B cell (primary cell): ENCODE measurements around the gene COL16A1. TPM values are rescaled to one million over a fixed set of nuclear protein-coding genes. Genes with fewer than 3 reads are reported as not detected.

ENCODE experiments used
- ATAC-seq: fragments of 200-7000 bp; cut with Tn5 transposase; one replicate; pipeline ENCODE4 v1.10.0; 2021; ENCODE audit warnings: low read depth, mild to moderate bottlenecking, moderate number of reproducible peaks, moderate library complexity
- CTCF ChIA-PET: fragments of 350-600 bp; sonication (Branson Sonifier 250); formaldehyde crosslinking; loops from one replicate; lab custom pipeline; 2021; ENCODE audit warnings: antibody characterized with exemption, inconsistent platforms; lab: Charles Lee
- POLR2A ChIA-PET: fragments of 350-600 bp; sonication (Branson Sonifier 250); formaldehyde crosslinking; loops from one replicate; lab custom pipeline; 2021; ENCODE audit warnings: antibody characterized with exemption; lab: Charles Lee
- DNase-seq: peaks from one replicate; pipeline ENCODE4 v3.0.0; 2013
- H2AFZ ChIP-seq: 2 replicates; pipeline ENCODE4 v1.6.1; 2012; ENCODE audit warnings: mild to moderate bottlenecking, low read depth, low read length; ENCODE audit not compliant: insufficient read depth, poor library complexity, severe bottlenecking
- H3K27ac ChIP-seq, 2 donors: 1 replicate in 1 of 2; 2 replicates in 1 of 2; pipeline ENCODE4 v1.5.1; 2012 to 2013; ENCODE audit warnings: low read length in 2 of 2, mild to moderate bottlenecking in 2 of 2, moderate library complexity in 1 of 2
- H3K27me3 ChIP-seq, 4 experiments: fragments of 200-600 bp in 1 of 4; sonication (generic) in 1 of 4; replicated peaks in 1 of 4; 1 replicate in 2 of 4; 2 replicates in 2 of 4; pipeline versions ENCODE4 v1.6.1 to v1.7.0; 2013 to 2016; ENCODE audit warnings: low read length in 3 of 4, mild to moderate bottlenecking in 2 of 4, mixed read lengths in 1 of 4, moderate library complexity in 1 of 4; ENCODE audit not compliant: insufficient read depth in 4 of 4, control insufficient read depth in 3 of 4; ENCODE audit errors: control extremely low read depth in 1 of 4
- H3K36me3 ChIP-seq, 2 experiments: replicated peaks in 1 of 2; 1 replicate in 1 of 2; 2 replicates in 1 of 2; pipeline versions ENCODE4 v1.6.1 to v1.7.1; 2013; ENCODE audit warnings: low read length in 1 of 2; ENCODE audit not compliant: insufficient read depth in 2 of 2, control insufficient read depth in 1 of 2; ENCODE audit errors: control extremely low read depth in 1 of 2, extremely low read depth in 1 of 2
- H3K4me1 ChIP-seq, 2 donors: fragments of 200-600 bp in 1 of 2; sonication (generic) in 1 of 2; 1 replicate in 1 of 2; 2 replicates in 1 of 2; pipeline versions ENCODE4 v1.5.1 to v1.6.1; 2013 to 2017; ENCODE audit warnings: low read length in 2 of 2; ENCODE audit not compliant: control insufficient read depth in 2 of 2, insufficient read depth in 2 of 2
- H3K4me2 ChIP-seq: replicated peaks from 2 replicates; pipeline ENCODE3; 2012; ENCODE audit warnings: mild to moderate bottlenecking, low read depth, low read length; ENCODE audit not compliant: poor library complexity, severe bottlenecking
- H3K4me3 ChIP-seq, 5 experiments: fragments of 200-600 bp in 1 of 5; sonication (generic) in 1 of 5; 1 replicate in 3 of 5; 2 replicates in 2 of 5; pipeline versions ENCODE4 v1.5.1 to v1.7.0; 2011 to 2016; ENCODE audit warnings: low read length in 4 of 5, mild to moderate bottlenecking in 4 of 5, low read depth in 2 of 5, control low read depth in 1 of 5, moderate library complexity in 1 of 5; ENCODE audit not compliant: insufficient read depth in 1 of 5; ENCODE audit errors: control extremely low read depth in 1 of 5, extremely low read depth in 1 of 5
- H3K79me2 ChIP-seq: fragments of 200-600 bp; sonication (generic); one replicate; pipeline ENCODE4 v1.6.0; 2016; ENCODE audit warnings: low read length; ENCODE audit not compliant: control insufficient read depth, insufficient read depth
- H3K9ac ChIP-seq: fragments of 200-600 bp; sonication (generic); 2 replicates; pipeline ENCODE4 v1.6.1; 2017; ENCODE audit warnings: mild to moderate bottlenecking, low read length, moderate library complexity
- H3K9me3 ChIP-seq, 3 donors: one replicate each; pipeline versions ENCODE4 v1.6.1 to v1.7.1; 2013; ENCODE audit warnings: low read length in 2 of 3; ENCODE audit not compliant: control insufficient read depth in 2 of 3, insufficient read depth in 1 of 3; ENCODE audit errors: control extremely low read depth in 1 of 3
- H4K20me1 ChIP-seq: 2 replicates; pipeline ENCODE4 v1.6.0; 2012; ENCODE audit warnings: mild to moderate bottlenecking, low read length; ENCODE audit not compliant: insufficient read depth, control insufficient read depth, poor library complexity, severe bottlenecking
- H3K27ac Mint-ChIP-seq: one replicate; pipeline ENCODE4 v1.8.0; 2021; ENCODE audit warnings: mixed read lengths
- H3K27me3 Mint-ChIP-seq: one replicate; pipeline ENCODE4 v1.8.0; 2021; ENCODE audit warnings: mixed read lengths
- H3K4me1 Mint-ChIP-seq: one replicate; pipeline ENCODE4 v1.8.0; 2021; ENCODE audit warnings: mixed read lengths
- H3K4me3 Mint-ChIP-seq: one replicate; pipeline ENCODE4 v1.8.0; 2021; ENCODE audit warnings: mixed read lengths
- H3K9me3 Mint-ChIP-seq: one replicate; pipeline ENCODE4 v1.8.0; 2022; ENCODE audit warnings: mixed read lengths; ENCODE audit not compliant: insufficient read depth
- CTCF ChIP-seq: fragments of 200-600 bp; IDR thresholded peaks from one replicate; pipeline ENCODE4 v1.8.0; 2022; ENCODE audit warnings: antibody characterized with exemption, mild to moderate bottlenecking
- EZH2 ChIP-seq: IDR thresholded peaks from 2 replicates; pipeline ENCODE4 v1.6.1; 2012; ENCODE audit warnings: borderline replicate concordance, low read depth, mild to moderate bottlenecking, moderate library complexity, low read length; ENCODE audit not compliant: insufficient read depth, poor library complexity, severe bottlenecking
- WGBS: methylation state at CpG from one replicate; pipeline ENCODE4 v1.1.5; 2013; ENCODE audit warnings: missing lambda C conversion rate; ENCODE audit not compliant: insufficient coverage; 5-methylcytosine and 5-hydroxymethylcytosine counted together
- intact Hi-C: fragments of 100-400 bp; cut with micrococcal nuclease; formaldehyde crosslinking; loops from one replicate; pipeline ENCODE4 v1.10.0; 2022
- polyA plus RNA-seq: library from polyadenylated mRNA; depleted of rRNA; stranded (reverse); fragments of >200 nt; gene quantifications from 2 replicates; pipeline ENCODE4 v1.2.3, GENCODE V29; 2012
- total RNA-seq, 2 donors: library from RNA; stranded (reverse); fragments of 120-200 nt in 1 of 2; gene quantifications; 1 replicate in 1 of 2; 2 replicates in 1 of 2; pipeline versions ENCODE4 v1.2.3 to v1.2.4, GENCODE V29; 2013 to 2022

The COL16A1 gene
- total and polyA plus RNA-seq, 2 donors (not counting 1 experiment from before 2014, with no cell fraction given), result 0.07 TPM; not detected in 1

GRCh38 chr1:31647106-31647505 lies 56.7 kb downstream of the COL16A1 start:
- TF ChIP-seq CTCF (no peak), EZH2 (no peak)
- peak overlapping the region; percentile 59 for H3K4me3 Mint-ChIP-seq
- H3K4me2 ChIP-seq, result no peak overlapping the region
- ATAC-seq (no peak), DNase-seq (no peak)
- H3K9me3 Mint-ChIP-seq, result no peaks in the 10 kb centered on the region
- no peaks in the 10 kb centered on the region for H3K36me3 ChIP-seq
- H3K27me3 Mint-ChIP-seq, result no peaks in the 10 kb centered on the region
- H3K27me3 ChIP-seq, result no peaks in the 10 kb centered on the region
- H4K20me1 ChIP-seq, result no peaks in the 10 kb centered on the region
- peaks cover 17 to 19% of the 10 kb centered on the region in 2 donors for H3K4me1 ChIP-seq
- peaks cover 26% of the 10 kb centered on the region for H3K79me2 ChIP-seq
- ChIA-PET CTCF (no interaction called here), POLR2A (no interaction called here)
- H3K4me1 Mint-ChIP-seq, result peaks cover 31% of the 10 kb centered on the region
- H3K9me3 ChIP-seq, result no peaks in the 10 kb centered on the region
- no peak overlapping the region for H3K27ac Mint-ChIP-seq
- 100% methylated on average over 2 of the region's 2 CpGs for WGBS
- no peak overlapping the region for H2AFZ ChIP-seq
- no peak overlapping the region for H3K4me3 ChIP-seq
- H3K27ac ChIP-seq, result no peak overlapping the region
- intact Hi-C loops, result loop anchor here (5.0 to 10.0 kb wide), 5 partner anchors 125 to 1168 kb away; partner anchors contain the start of genes PTP4A2, S100PBP and YARS1
- no peak overlapping the region for H3K9ac ChIP-seq

DNA sequence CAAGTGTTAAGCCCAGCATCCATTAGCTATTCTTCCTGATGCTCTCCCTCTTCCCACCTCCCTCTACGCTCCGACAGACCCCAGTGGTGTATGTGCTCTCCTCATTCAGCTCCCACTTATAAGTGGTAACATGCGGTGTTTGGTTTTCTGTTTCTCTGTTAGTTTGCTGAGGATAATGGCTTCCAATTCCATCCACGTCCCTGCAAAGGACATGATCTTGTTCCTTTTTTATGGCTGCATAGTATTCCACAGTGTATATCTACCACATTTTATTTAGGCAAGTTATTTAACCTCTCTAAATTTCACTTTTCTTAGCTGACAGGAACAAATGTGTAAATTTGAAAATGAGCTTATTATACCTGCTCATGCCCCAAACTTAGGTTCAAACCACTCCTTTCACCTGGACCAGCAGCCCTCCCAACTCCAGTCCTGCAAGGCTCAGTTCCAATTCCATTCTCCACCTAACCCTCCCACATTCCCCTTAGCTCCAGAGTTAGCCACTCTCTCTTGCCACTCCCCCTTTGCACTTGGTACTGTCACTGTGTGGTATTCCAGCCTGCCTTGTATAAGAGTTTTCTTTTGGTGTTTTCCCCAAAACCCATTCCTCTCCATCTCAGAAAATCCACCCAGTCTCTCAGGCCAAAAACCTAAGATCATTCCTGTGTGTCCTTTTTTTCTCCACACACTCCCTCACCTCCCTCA lies 57.4 kb downstream of the COL16A1 start:
- H3K4me3 ChIP-seq, result no peak overlapping the region
- H3K27me3 Mint-ChIP-seq, result no peaks in the 10 kb centered on the region
- H3K9me3 ChIP-seq, result no peaks in the 10 kb centered on the region
- TF ChIP-seq EZH2 (no peak), CTCF (no peak)
- H3K4me1 Mint-ChIP-seq, result peaks cover 31% of the 10 kb centered on the region
- WGBS, result 100% methylated on average over 1 of the region's 4 CpGs
- peak overlapping the region; percentile 64 for H3K27ac Mint-ChIP-seq
- H3K36me3 ChIP-seq, result no peaks in the 10 kb centered on the region
- H3K4me2 ChIP-seq, result no peak overlapping the region
- H3K9me3 Mint-ChIP-seq, result no peaks in the 10 kb centered on the region
- H3K79me2 ChIP-seq, result peaks cover 33% of the 10 kb centered on the region
- intact Hi-C loops, result loop anchor here (5.0 to 10.0 kb wide), 5 partner anchors 126 to 1168 kb away; partner anchors contain the start of genes PTP4A2, S100PBP and YARS1
- H4K20me1 ChIP-seq, result peaks cover under 1% of the 10 kb centered on the region
- ChIA-PET CTCF (interaction anchor here (1.3 kb wide), 1 partner anchor 143 kb away, joined by 4 read pairs; no protein-coding TSS in a partner anchor), POLR2A (no interaction called here)
- H3K4me1 ChIP-seq, result peaks cover 17 to 19% of the 10 kb centered on the region in 2 donors
- no peak overlapping the region for H3K27ac ChIP-seq
- peak overlapping the region; percentile 98 for H3K4me3 Mint-ChIP-seq
- H3K9ac ChIP-seq, result no peak overlapping the region
- ATAC-seq (no peak), DNase-seq (no peak)
- H2AFZ ChIP-seq, result no peak overlapping the region
- no peaks in the 10 kb centered on the region for H3K27me3 ChIP-seq
